Measurements from ENCODE around the gene TRDN. TPM values are rescaled to one million over a fixed set of nuclear protein-coding genes. Genes with fewer than 3 reads are reported as not detected.

Gene TRDN
- total and polyA plus RNA-seq, 10 donors, result 0.03 to 0.20 (median 0.10) TPM; not detected in 7

DNA sequence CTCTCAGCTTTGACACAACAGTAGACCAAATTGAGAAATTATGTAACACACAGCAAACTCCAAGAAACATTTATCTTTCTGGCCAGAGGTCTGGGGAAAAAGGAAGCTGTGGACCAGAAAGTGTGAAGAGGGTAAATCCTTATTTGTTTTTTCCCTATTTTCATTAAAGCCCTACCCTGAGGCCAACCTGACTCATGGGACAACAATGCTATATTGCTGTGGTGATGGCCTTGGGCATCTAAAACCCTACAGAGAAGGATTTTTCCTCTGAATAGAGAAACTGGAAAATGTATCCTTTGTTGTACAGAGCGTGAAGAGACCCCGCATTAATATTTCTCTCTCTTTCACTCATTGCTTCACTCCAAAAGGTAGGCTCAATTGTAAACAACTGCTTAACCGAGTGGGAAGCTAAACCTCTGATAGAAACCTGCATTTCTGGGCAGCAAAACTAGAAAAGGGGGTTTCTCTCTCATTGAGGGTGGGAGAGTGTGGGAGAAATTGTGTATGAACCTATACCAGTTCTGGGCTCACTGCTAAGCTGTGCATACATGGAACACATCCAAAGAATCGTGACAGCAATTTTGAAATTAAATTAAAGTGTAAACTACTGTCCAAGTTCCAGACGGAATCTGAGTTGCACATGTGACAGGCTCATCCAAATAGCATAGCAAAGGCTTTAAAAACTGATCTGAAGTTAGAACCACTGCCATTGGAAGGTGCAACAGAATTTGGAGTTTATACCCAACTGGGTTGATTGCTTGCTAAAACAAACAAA, 465.2 kb downstream of the TRDN start:
- intact Hi-C loops (cut with DNase I; ENCODE audit: low total_unique reads), result no loop called here
- no peak overlapping the region for H3K4me3 ChIP-seq
- H3K9me3 ChIP-seq, result no peaks in the 10 kb centered on the region
- H3K27ac ChIP-seq, result no peak overlapping the region
- no peak for TF ChIP-seq POLR2AphosphoS5 (IDR thresholded peaks at IDR 0.05)
- TF ChIP-seq, protein P1, sequence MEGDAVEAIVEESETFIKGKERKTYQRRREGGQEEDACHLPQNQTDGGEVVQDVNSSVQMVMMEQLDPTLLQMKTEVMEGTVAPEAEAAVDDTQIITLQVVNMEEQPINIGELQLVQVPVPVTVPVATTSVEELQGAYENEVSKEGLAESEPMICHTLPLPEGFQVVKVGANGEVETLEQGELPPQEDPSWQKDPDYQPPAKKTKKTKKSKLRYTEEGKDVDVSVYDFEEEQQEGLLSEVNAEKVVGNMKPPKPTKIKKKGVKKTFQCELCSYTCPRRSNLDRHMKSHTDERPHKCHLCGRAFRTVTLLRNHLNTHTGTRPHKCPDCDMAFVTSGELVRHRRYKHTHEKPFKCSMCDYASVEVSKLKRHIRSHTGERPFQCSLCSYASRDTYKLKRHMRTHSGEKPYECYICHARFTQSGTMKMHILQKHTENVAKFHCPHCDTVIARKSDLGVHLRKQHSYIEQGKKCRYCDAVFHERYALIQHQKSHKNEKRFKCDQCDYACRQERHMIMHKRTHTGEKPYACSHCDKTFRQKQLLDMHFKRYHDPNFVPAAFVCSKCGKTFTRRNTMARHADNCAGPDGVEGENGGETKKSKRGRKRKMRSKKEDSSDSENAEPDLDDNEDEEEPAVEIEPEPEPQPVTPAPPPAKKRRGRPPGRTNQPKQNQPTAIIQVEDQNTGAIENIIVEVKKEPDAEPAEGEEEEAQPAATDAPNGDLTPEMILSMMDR (IDR thresholded peaks at IDR 0.05 in 8 of 11, conservative IDR thresholded peaks at IDR 0.05 in 3 of 11), result no peak
- no peak for TF ChIP-seq POLR2A (IDR thresholded peaks at IDR 0.05)
- DNase-seq, result no peak
- no peaks in the 10 kb centered on the region for H3K27me3 ChIP-seq (replicated peaks in 1 of 7)
- H3K36me3 ChIP-seq, result no peaks in the 10 kb centered on the region
- H3K4me1 ChIP-seq, result no peaks in the 10 kb centered on the region
- WGBS, 5 donors, result 68 to 85% (median 70%) methylated on average over 5 of the region's 5 CpGs

DNA sequence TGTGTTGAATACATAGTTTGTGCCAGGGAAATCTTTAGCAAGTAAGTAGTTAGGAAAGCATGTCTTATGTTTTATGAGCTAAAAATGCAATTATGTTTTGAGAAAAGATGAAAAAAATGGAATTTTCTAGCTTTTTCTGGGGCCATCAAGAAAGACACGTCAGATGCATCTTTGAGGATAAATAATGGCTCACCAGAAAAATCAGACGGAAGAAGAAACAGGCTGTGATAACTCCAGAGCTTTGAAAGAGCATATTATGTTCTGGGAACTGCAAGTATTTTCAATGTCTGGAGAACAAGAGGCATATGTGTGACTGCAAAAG, 467.0 kb downstream of the TRDN start:
- intact Hi-C loops (cut with DNase I; ENCODE audit: low total_unique reads), result no loop called here
- H3K4me3 ChIP-seq, result no peak overlapping the region
- no peaks in the 10 kb centered on the region for H3K4me1 ChIP-seq
- TF ChIP-seq POLR2AphosphoS5 (IDR thresholded peaks at IDR 0.05) (no peak), POLR2A (IDR thresholded peaks at IDR 0.05) (no peak)
- TF ChIP-seq, protein P1 (IDR thresholded peaks at IDR 0.05 in 8 of 11, conservative IDR thresholded peaks at IDR 0.05 in 3 of 11), result no peak
- peaks cover 0 to 4% (median 0%) of the 10 kb centered on the region in 8 donors for H3K9me3 ChIP-seq
- H3K27me3 ChIP-seq (replicated peaks in 1 of 7), result no peaks in the 10 kb centered on the region
- H3K27ac ChIP-seq, result no peak overlapping the region
- no peak for DNase-seq
- no peaks in the 10 kb centered on the region for H3K36me3 ChIP-seq
- 53 to 79% (median 72%) methylated on average over 2 of the region's 2 CpGs for WGBS, 5 donors

DNA sequence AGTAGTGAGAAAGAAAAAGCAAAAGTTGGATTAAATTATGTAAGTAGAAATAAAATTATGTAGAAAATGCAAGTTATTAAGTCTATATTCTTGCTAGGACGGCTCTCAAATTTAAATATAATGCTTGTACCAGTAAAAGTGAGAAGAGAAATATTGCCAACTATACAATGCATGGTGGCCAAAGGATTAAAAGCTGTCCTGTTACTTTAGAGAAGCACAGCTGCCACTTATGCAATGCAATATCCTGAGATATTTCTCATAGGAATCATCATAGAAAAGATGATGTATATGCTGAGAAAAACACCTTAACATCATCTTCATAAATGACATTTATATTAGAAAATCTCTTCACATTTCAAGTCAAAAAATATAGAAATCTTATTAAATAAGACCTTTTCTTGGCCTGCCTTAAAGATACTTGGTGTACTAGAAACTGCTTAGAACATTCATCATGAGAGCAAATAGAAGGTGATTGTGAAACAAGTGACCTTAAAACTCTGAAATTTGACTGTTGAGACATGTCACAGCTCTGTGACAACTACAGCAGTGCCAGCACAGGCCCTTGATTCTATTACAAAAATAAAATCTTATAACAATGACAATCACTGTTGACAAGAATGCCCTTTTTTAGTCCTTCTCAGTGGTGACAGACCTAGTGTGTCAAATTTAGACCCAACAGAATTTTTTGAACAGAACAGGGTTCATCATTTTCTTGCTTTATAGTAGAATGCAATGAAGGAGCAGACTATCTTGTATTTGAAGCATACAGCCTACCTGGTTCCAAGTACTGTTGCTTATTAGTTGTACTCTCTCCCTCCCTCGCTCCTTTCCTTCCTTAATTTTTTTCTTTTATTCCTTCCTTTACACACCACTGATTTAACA, 467.6 kb downstream of the TRDN start:
- TF ChIP-seq, protein P1 (IDR thresholded peaks at IDR 0.05 in 8 of 11, conservative IDR thresholded peaks at IDR 0.05 in 3 of 11), result no peak
- TF ChIP-seq POLR2AphosphoS5 (IDR thresholded peaks at IDR 0.05) (no peak), POLR2A (IDR thresholded peaks at IDR 0.05) (no peak)
- DNase-seq, result no peak

DNA sequence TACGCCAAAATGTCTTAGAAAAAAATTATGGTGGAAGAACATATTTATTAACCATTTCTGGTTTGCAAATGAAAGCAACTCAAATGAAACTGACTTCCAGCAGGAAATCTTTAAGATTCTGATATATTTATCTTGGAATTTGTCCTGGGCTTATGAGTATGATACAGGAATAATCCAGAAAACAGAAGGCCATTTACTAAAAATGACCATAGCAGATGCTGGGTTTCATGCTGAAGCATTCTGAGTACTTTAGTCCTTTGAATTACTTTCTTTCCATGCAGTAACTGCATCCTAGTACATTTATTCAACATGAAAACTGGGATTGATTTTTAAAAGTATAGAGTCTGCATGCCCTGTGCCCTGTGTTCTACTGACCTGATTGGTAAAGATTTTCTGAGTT, 468.3 kb downstream of the TRDN start:
- H3K4me3 ChIP-seq, result no peak overlapping the region
- H3K9me3 ChIP-seq, result peaks cover 0 to 4% (median 0%) of the 10 kb centered on the region in 8 donors
- intact Hi-C loops (cut with DNase I; ENCODE audit: low total_unique reads), result no loop called here
- H3K4me1 ChIP-seq, result no peaks in the 10 kb centered on the region
- no peaks in the 10 kb centered on the region for H3K27me3 ChIP-seq (replicated peaks in 1 of 7)
- no peak for DNase-seq
- TF ChIP-seq POLR2AphosphoS5 (IDR thresholded peaks at IDR 0.05), result no peak
- TF ChIP-seq, protein P1 (IDR thresholded peaks at IDR 0.05 in 8 of 11, conservative IDR thresholded peaks at IDR 0.05 in 3 of 11), result no peak
- TF ChIP-seq POLR2A (IDR thresholded peaks at IDR 0.05), result no peak
- H3K36me3 ChIP-seq, result no peaks in the 10 kb centered on the region
- no peak overlapping the region for H3K27ac ChIP-seq
- WGBS, 5 donors, result 89 to 98% (median 96%) methylated on average over 1 of the region's 1 CpG

More for the DNA sequence above, 467.6 kb downstream of the TRDN start:
- intact Hi-C loops (cut with DNase I; ENCODE audit: low total_unique reads), result no loop called here
- Histone ChIP-seq H3K4me1 (no peaks in the 10 kb centered on the region), H3K9me3 (peaks cover 0 to 4% (median 0%) of the 10 kb centered on the region in 8 donors), H3K27me3 (replicated peaks in 1 of 7) (no peaks in the 10 kb centered on the region), H3K27ac (no peak overlapping the region), H3K36me3 (no peaks in the 10 kb centered on the region), H3K4me3 (no peak overlapping the region)
- 61 to 69% (median 63%) methylated on average over 2 of the region's 2 CpGs for WGBS, 5 donors
